Hypothalamus (tissue), 51 donors: ENCODE measurements around the gene CCBE1.

ENCODE experiments used
- DNase-seq, 51 donors: peaks; one replicate each; lab custom pipeline; 2025; lab: John Stamatoyannopoulos, UW

Gene CCBE1

DNA sequence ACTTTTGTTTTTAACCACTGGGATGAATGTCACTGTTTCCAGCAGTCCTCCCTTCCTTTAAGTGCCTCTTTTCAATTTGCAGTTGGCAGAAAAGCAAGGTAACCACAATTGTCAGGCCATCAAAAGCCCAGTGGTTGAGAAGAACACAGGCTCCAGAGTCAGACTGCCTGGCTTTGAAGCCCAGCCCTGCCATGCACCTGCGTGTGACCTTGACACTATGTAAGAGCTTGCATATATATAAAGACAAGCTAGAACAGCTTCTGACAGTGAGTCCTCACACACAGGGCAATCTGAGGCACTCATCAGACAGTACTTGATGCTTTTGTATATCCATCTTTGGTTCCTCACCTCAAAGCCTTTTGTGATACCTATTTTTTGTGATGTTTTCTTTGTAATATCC, 11.0 kb downstream of the CCBE1 start:
- DNase-seq: no peak

DNA sequence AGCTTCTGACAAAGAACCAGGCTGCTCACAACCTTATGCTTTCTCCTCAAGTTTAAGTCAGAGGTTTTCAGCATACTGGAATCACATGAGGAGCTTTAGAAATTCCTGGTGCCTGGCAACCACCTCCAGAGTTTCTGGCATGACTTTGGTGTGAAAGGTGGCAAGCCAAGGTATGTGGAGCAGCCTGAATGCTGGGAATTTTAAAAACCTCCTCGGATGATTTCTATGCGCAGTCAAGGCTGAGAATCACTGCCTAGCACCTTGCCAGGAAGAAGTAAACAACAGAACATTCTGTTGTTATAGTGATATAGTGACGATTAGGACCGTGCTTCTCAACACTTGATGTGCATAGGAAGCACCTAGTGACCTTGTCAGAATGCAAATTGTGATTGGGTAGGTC, 11.7 kb downstream of the CCBE1 start:
- DNase-seq: no peak

DNA sequence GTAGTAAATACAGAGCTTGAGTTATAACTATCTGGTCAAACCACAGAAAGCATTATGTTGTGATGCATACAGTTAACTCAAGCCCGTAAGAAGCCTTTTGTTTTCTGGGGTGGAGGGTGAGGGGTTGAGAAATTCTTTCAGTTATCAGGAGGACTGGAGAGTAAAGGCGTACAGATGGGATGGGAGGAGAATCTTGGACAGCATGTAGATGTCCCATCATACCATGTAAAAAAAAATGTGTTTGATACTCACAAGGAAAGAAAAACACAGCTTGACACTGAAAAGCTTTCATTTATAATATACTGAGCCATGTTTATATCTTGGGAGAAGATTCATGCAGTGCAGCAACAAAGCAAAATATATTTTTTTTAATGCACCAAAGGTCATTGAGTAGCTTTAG, 12.4 kb downstream of the CCBE1 start:
- DNase-seq: no peak

DNA sequence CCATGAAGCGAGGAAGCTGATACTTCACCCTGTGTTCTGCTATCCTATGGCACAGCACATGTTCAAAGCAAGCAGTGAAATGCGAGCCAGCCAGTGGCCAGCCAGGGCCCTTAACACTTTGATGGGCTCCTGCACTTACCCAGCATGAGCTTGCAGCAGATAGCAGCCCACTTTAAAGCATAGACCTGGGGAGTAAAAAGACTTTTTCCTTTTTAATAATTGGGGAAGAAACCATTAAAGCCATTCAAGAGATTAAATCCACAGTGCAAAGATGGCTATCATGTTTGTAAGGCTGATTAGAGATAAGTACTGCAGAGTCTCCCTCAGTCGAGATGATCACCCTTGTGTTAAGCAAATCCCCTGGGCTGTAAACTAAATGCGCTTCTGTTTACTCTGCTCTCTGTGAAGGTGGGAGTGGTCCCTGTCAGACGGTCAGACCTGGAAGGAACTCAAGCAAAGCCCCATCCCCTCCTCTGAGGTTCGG, 15.7 kb downstream of the CCBE1 start:
- DNase-seq: no peak

DNA sequence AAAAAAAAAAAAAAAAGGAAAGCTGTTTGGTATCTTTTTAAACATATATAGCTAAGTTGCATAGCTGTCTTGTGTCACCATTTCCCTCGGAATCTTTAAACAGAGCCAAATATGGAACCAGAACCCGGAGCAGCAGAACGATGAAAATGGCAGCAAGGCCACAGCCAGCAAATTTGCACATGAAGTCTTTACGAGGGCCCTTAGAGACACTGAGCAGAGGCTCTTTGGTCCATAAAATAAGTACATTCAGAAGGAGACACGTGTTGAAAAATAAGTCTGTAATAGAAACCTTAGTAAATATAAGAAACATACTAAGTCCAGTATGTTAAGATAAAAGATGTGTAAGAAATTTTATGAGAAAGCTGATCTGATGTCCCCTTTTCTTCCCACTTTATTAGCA, 16.2 kb downstream of the CCBE1 start:
- DNase-seq: no peak

DNA sequence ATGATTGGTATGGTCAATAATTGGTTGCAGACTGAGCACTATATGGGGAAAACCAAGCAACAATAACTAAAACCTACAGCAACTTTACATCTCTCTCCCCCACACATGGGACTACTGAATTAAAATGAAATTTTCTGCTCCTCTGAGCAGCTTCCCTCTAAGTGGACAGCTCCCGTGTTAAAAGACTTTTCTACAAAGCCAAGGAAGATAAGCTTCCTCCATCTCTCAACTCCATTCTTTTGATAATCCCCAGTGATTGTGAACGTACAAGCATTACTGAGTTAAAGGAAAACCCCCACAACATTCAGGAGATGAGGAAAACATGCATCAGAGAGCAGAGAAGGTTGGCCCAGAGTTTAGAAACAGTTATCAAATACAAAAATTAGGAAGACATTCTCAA, 21.9 kb downstream of the CCBE1 start:
- DNase-seq: no peak

DNA sequence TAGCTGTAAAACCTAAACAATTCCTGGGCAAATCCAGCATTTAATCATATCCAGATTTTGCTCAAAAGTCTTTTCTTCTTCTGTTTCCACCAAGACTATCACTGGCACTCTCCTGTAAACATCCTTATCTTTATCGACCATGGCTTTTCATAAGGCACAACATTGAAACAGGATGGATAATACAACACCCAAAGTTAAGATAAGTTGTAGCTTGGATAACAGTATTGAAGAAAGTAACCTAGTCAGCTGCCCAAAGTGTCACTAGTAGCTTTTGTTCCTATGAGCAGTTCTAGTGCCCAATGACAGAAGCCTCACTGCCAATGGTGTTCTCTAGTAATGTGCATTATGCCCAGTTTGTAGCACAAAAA, 22.3 kb downstream of the CCBE1 start:
- no peak for DNase-seq

DNA sequence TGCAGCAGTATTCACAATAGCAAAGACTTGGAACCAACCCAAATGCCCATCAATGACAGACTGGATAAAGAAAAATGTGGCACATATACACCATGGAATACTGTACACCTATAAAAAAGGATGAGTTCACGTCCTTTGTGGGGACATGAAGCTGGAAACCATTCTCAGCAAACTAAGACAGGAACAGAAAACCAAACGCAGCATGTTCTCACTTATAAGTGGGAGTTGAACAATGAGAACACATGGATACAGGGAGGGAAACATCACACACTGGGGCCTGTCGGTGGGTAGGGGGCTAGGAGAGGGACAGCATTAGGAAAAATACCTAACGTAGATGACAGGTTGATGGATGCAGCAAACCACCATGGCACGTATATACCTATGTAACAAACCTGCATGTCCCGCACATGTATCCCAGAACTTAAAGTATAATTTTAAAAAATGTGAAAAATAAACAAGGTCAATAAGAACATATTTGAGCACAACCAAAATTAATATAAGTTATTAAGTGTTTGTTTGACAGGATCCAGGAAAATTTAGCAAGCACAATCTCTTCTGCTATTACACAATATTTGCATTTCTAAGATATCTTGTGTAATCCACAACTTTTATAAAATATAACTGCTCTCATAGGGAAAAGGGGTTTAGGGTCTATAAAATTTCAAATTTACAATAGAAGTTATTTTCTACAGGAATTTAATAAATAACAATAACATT, 22.9 kb downstream of the CCBE1 start:
- DNase-seq: no peak

DNA sequence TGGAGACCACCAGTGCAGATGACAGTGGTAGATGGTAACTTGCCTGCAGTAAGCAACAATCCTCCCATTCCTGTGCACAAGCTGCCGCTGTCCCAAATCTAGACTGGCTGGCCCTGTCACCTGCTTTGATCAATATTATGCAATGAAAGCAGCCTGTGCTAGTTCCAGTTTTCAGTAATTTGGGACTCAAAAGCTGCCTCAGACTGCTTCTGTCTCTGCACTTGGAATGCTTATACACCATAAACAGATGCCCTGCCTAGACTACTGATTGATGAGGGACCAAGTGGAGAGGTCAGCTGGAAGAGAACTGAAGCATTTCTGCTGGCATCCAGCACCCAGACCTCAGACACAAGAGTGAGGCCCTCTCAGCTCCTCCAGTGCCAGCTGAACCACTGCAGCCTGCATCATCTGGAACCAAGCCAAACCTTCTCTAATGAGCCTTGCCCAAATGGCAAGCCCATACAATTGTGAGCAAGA, 24.9 kb downstream of the CCBE1 start:
- peak in 3 of 51 donors; percentile 0 to 10 (median 5) for DNase-seq

DNA sequence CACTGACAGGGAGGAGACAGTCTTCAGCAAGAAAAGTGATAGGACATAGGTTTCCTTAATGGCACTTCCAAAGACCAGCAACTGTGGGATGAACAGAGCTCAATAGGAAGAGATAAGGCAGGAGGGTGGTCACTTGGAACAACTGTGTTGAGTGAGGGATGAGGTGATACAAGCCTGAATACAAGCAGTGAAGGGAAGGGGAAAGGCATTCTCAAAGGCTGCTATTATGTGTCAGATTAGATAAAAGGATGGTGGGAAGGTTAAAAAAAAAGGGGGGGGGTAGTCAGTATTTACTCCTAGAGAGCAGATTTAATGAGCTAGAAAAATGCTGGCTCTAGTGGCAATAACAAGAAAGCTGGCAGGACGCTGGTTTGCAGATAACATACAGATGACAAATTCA, 25.7 kb downstream of the CCBE1 start:
- DNase-seq: no peak

DNA sequence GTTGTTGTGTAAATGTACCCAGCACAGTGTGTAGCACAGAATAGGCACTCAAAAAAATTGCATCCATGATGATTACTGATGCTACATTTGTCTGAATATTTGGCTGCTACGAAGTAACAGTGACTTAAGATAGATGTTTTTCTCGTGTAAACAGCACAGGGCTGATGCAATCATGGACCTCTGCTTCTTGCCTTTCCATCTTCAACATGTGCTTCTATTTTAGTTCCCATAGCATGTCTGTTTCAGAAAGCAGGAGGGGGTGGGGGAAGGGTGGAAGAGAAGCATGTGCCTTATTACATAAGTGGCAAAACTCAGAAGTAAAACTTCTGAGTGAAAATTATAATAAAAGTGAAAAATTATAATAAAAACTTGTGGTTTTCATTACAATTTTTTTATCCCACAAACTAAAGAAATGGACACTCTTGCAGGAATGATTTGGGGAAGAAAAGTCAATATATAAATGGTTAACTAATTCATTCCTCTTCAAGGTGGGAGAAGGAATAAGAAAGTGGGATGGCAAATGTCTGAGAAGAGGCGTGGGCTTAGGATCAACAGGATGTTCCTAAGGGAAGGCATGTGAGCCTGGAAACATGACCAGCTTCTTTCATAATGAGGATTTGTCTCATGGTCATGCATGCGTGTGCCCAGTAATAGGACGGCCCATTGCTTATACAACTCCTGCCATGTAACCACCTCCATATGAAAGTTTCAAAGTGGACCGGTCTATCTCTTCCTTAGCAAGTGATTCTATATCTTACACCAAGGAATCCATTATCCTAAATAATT, 27.2 kb downstream of the CCBE1 start:
- no peak for DNase-seq

DNA sequence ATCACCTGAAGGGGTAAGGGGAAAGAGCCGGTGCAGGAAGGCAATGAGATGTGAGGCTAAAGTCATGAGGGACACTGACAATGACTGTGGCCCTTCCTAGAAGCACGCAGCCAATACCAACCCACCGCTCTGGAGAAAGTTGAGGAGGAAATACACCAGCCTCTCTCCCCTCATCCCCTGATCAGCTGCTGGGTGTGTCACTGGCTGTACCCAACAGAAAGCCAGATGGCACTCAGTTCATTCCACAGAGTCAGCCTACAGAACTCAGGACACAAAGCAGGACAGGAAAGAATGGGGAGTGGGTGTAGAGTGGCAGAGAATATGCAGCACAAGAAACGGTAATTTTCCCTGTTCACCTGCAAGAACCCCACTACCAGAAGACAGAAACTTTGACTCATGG, 29.7 kb downstream of the CCBE1 start:
- no peak for DNase-seq

DNA sequence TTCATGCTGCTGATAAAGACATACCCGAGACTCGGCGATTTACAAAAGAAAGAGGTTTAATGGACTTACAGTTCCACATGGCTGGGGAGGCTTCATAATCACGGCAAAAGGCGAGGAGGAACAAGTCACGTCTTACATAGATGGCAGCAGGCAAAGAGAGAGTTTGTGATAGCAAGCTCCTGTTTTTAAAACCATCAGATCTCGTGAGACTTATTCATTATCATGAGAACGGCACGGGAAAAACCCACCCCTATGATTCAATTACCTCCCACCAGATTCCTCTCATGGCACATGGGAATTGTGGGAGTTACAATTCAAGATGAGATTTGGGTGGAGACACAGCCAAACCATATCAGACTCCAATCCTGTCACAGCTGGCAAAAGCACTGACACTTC, 31.2 kb downstream of the CCBE1 start:
- peak in 1 of 51 donors; percentile 55 for DNase-seq

DNA sequence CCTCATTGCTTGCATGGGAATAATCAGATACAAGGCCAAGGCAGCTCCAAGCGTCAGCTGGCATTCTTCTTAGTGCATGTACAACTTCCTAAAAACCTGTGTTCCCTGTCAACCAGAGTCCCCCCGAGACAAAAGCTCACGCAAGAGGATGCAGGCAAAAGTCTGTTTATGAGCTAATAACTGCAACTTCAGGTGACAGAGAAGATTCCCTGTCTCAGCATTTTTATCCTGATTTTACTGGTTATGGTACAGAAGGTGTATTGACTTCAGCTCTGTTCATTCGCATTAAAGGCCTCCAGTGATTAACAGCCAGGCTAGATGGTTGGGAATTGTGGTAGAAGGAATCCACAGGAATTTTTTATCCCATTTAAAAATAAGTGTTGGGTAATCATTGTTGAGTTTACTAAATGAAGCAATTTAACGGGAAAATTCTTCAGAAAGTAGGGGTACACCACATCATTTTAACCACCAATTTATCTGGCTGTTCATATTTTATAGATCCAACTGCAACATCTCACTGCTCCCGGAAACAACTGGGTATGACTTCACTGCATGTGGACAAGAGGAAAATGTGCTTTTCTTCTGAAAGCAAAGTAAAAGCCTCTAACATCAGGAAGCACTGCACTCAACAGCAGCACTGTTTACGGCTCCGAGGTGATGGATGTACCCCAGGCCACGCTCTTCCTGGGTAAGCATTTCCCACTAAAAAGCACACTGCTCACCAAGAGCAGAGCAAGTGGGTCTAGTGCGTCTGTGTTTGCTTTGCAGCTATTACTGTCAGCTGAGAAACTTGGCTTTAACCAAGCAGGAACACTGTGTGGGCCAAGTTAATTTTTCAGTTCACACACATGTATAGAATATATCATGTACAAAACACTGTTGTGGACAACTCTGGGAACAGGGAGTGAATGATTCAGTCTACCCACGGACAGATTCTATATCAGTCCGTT, 31.9 kb downstream of the CCBE1 start:
- DNase-seq: no peak

DNA sequence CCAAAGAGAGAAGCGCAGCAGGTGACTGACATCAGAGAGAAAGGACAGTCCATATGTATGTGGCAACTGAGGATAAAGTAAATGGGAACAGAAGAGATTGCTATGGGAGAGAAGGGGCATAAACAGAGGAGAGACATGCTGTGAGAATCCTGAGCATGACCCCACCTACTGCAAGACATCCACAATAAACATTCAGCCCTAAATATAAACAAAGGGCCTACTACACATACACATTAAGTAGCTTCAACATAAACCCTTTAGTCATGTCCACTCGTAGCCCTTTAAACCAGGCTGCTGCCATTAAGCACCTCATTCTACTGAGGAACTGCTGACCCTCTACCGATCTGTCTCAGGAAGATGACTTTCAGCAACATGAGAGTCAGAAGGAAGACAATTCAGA, 32.9 kb downstream of the CCBE1 start:
- no peak for DNase-seq

DNA sequence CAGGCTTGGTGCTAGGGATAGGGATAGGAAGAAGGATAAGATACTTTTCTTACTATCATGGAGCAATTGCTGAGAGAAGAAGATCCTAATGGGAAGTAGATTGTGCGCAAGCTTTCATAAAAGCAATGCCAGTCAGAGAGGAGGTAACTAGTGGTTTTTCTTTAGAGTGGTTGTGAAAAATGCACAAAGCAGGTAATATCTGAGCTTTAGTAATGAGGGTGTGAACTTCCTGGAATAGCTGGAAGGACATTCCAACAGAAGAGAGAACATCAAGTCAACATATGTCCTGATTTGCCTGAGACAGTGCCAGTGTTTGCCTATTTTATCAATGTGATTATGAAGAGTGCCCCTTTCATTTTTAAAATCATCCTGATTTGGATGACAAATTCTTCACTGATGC, 34.1 kb downstream of the CCBE1 start:
- DNase-seq: no peak

DNA sequence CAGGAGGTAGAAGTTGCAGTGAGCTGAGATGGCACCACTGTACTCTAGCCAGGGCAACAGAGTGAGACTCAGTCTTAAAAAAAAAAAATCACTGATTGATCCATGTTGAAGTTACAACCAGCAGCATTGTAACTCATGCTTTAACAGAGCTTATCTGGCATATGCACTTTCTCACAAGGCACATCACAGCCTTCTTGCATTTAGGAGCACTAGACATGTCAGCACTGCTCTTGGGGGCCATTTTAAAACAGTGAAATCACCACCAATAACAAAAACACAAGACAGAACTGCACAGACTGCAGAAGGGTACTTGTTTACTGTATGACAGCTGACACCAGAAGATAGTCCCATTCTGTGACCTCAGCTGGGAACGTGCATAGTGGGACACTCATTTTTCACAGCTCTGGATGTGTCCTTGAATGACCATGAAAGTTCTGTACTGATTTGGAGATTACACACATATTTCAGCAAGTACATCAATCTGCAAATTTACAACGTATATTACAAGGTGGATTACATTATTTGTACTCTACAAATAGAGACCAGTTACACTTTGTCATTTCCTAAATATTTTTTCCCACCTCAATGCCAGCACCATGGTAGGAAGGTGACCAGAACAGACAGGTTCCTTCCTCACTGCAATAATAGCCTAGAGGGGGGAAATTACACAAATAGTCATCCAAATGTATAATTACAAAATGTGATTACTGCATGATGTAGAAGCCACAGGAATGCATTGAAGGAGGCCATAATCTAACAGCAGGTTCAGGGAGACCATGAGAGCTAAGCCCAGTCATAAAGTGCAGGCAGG, 35.1 kb downstream of the CCBE1 start:
- no peak for DNase-seq

DNA sequence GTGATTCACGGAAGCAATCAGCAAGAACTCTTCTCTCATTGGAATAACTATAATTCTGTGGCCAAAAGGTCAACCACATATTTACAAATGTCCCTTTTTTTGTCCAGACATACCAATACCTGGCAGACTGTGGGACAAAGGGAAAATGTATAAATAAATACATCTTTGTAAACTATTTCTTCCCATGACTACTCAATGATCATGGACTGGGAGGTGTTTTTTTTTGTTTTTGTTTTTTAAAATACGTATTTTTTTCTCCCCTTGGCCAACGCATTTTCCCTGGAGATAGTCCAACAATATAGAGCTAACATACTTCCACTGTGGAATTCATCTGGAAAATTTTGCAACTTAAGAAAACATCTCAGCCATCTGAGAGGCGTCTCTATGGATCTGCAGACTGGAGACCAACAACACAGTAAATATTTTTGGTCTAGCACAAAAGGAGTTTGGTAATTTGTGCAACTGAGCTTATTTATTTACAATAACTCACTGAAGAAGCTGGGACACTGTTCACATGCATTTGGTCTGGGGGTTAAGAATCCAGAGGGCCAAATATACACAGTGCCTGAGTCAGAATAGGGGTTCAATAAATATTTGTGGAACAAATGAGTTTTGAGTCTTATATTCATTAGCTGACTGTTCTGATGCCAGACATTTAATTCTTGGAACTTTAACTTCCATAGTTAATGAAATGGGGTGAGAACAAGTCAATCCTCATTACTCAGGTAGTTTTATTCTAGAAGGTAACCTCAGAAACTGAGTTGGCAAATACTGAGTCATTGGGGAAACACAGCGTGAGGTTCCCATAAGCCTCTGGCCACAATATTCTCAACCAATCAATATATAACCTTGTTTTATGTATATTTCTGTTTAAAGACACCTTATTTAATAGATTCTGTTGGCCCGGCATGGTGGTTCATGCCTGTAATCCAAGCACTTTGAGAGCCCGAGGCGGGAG, 36.2 kb downstream of the CCBE1 start:
- DNase-seq: no peak

DNA sequence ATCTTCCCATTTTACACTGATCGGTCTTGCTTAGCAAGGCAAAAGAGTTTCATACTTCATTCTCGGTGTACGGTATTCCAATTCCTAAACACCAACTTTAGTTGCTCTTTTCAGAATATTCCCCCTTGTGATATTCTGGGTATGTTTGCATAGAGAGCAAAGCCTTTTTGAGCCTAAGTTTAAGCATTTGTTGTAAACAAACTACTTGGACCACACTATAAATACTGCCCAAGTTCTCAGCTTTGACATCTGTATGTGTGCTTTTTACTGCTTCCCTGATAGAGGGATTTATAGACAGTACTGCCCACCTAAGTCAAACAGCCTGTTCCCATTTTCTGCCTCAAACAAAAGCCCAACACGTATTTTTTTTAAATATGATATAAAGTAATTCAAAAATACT, 36.9 kb downstream of the CCBE1 start:
- no peak for DNase-seq
